Measurements from ENCODE around the gene KCNH1. TPM values are rescaled to one million over a fixed set of nuclear protein-coding genes. Genes with fewer than 3 reads are reported as not detected.

KCNH1 gene
- total RNA-seq, 2 donors from 2014 or later = 0.32 to 0.33 TPM

DNA sequence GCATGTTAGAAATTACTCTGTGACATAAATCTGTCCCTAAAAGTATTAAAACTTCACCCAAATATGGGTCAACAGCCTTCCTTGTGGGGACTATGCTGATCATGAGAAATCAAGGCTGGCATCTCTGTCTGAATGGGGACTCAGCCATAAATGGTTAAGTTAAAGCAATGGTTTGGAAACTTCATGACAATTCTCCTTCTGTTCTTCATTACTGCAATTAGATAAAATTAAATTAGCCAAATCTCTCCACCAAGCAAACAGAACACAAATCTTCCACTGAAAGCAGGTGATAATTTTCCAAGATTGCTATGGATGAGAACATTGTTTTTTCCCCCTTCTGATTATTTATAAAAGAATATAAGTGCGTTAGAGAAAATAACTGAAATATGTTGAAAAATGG lies 346.1 kb downstream of the KCNH1 start:
- DNase-seq (ENCODE audit: low spot score) = no peak
- intact Hi-C loops (cut with DNase I) = no loop called here

- no peak for DNase-seq (ENCODE audit: low spot score)
- intact Hi-C loops (cut with DNase I) = no loop called here
Observed at GRCh38 chr1:210786546-210786945, 347.4 kb downstream of the KCNH1 start.

GRCh38 chr1:210783925-210784324 lies 350.0 kb downstream of the KCNH1 start:
- DNase-seq (ENCODE audit: low spot score) = no peak
- intact Hi-C loops (cut with DNase I) = no loop called here

DNA sequence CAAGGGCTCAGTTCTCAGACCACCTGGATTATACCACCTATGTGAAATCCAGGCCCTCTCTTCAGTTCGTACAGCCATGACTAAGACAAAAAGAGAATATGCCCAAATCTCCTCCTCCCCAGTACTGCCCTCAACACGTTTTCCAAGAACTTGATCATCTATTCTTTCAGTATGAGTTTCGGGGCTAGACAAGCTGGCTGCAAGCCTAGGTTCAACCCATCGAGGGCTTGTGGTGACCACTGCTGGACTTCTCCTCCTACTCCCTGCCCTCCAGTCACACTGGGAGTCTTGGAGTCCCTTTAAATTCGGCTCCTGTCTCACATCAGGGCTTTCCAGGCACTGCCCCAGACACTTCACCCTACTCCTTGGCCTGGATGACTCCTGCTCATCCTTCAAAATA lies 352.3 kb downstream of the KCNH1 start:
- intact Hi-C loops (cut with DNase I) = no loop called here
- no peak for DNase-seq (ENCODE audit: low spot score)

DNA sequence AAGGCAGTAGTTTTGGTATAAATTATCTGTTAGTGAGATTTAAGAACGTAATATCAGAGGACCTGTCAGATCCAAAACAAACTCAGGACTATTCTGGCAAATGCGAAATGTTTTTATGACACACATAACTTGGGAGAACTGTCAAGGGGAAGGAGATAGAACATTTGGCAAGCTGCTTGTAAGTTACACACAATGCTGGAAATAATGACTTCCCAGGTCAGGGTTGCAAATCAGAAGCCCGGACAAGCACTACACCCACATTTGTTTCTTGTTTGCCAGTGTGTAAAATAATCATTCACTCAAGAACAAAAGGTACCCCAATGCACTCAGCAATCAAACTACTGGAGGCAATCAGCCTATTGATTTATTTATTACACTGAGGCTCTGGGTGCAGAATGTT lies 354.7 kb downstream of the KCNH1 start:
- no peak for DNase-seq (ENCODE audit: low spot score)
- intact Hi-C loops (cut with DNase I) = no loop called here

GRCh38 chr1:210777914-210778313 lies 356.0 kb downstream of the KCNH1 start:
- DNase-seq (ENCODE audit: low spot score) = no peak
- intact Hi-C loops (cut with DNase I) = no loop called here

DNA sequence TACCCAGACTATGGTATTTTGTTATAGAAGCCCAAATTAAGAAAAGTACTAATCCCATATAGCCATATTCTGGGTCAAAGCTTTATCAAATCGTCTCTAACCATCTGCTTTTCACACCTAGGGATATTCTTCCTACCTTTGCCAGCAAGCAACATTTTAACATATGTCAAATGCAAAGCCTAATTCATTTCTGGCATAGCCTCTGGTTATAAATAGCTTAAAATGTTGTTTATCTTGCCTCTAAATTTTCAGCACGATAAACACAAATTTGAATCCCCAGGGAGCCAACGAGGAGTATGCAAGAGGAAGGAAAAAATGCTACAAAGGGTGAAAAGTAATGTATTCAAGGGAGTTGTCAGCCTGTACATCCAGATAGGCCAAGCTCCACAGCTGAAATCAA lies 357.2 kb downstream of the KCNH1 start:
- intact Hi-C loops (cut with DNase I) = no loop called here
- no peak for DNase-seq (ENCODE audit: low spot score)

DNA sequence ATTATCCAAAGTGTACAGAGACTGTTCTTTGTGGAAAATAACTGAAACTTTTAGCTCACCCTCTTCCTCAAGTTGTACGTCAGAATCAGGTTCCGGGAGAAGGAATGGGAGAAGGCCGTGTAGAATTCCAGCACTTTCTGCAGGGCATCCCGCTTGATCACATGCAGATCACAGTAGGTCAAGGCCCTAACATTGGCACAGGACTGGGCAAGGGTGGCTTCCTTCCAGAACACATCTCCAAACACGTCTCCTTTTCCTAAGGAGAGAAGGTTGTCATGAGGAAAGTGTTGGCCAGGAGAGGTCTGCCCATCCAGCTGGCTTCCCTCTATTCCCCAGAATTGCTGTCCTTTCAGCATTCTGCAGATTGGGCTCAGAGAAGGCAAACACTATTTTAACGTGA lies 358.7 kb downstream of the KCNH1 start:
- no peak for DNase-seq (ENCODE audit: low spot score)
- intact Hi-C loops (cut with DNase I) = no loop called here

- intact Hi-C loops (cut with DNase I) = no loop called here
- no peak for DNase-seq (ENCODE audit: low spot score)
Observed at GRCh38 chr1:210773450-210773849, 360.5 kb downstream of the KCNH1 start.

- no peak for DNase-seq (ENCODE audit: low spot score)
Observed at GRCh38 chr1:210771131-210771530, 362.8 kb downstream of the KCNH1 start.

DNA sequence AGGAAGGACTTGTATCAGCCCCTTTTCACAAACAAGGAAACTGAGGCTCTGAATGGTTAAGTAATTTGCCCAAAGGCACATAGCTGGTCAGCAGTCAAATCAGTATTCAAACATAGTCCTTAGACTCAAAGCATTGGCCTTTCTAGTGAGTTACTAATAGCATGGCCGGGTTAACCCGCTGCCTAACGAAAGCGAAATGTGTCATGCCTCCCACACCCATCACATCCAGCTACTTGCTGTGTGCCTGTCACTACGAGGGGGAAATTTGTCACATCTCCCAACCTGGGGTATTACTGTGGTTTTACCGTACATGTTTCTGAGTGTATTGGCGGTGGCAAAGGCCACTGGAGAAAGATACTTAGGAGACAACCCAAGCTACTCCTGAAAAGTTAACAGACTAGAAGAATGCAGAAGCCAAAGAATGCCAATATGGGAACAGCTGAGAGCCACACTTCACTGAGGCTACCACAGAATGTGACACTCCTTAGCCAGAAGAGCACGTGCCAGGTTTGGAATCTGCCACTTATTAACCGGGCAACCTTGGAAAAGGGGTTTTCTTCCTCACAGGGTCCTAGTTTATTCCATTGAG lies 363.5 kb downstream of the KCNH1 start:
- no peak for DNase-seq (ENCODE audit: low spot score)
- intact Hi-C loops (cut with DNase I) = no loop called here

More at GRCh38 chr1:210771131-210771530, 362.8 kb downstream of the KCNH1 start:
- intact Hi-C loops (cut with DNase I) = no loop called here

DNA sequence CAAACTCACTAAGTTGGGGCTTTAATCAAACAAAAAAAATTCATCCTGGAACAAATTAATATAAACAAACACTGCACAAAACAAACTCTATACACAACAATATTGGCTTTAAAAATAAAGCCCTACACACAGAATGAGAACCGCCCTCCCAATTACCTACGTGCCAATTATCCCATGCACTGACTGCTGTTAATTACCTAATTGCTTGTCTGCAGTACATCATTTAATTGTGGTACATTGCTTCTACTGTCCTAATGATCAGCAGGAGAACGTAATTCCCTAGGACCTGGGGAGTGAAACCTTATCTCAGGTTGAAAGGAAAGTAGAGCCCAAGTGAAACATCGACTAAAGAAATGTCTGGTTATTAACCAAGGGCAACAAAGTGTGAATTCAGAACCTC lies 364.5 kb downstream of the KCNH1 start:
- intact Hi-C loops (cut with DNase I) = no loop called here
- no peak for DNase-seq (ENCODE audit: low spot score)

- intact Hi-C loops (cut with DNase I) = no loop called here
Observed at GRCh38 chr1:210764536-210764935, 369.4 kb downstream of the KCNH1 start.

GRCh38 chr1:210758761-210759160 lies 375.2 kb downstream of the KCNH1 start:
- no peak for DNase-seq (ENCODE audit: low spot score)
- intact Hi-C loops (cut with DNase I) = no loop called here

More at GRCh38 chr1:210764536-210764935, 369.4 kb downstream of the KCNH1 start:
- no peak for DNase-seq (ENCODE audit: low spot score)

DNA sequence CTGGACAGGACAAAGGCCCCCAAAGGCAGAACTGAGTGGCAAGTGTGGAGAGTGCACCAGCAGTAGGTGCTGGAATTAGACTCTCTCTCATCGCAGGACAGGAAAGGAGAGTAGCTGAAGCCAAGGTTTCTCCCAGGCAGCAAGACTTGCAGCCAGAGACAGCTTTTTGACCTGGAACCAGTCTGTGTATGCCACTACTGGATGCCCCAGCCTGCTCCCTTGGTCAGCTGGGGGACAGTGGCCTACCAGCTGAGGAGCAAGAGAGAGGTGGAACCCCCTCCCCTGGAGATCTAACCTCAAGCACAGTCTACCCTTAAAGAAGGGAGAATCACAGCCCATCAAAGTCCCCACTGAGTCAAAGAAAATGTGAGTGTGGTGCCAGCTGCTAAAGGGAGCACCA lies 375.7 kb downstream of the KCNH1 start:
- intact Hi-C loops (cut with DNase I) = no loop called here
- DNase-seq (ENCODE audit: low spot score) = no peak

- DNase-seq (ENCODE audit: low spot score) = no peak
- intact Hi-C loops (cut with DNase I) = no loop called here
Observed at GRCh38 chr1:210757677-210758076, 376.3 kb downstream of the KCNH1 start.

DNA sequence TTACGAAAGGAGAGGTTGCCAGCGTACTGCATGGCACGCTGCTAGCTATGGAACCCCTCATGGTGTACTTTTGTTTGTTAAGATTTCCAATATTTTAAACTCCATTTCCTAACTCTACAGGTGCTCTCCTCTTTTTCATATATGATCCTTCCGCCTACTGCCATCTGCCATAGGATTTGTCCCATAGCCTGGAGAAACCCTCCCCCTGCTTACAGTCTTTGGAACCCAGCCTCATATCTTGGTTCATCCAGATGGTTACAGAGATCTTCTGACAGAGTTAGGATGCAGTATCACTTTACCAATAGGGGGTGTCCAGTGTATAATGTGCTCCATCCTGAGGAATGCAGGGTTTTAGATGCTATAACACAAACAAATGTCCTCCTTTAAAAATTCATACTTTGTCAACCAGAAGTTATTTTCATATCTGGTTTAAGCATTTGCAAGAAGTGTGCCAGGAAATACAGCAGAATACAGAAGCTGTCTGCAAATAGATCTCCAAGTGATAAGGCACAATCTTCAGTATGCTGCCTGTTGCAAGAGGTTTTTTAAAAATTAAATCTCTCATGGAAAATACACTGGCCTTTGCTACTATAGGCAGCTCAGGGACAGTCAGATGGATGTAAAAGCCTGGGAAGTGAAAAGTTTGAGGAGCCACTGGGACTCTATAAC lies 377.8 kb downstream of the KCNH1 start:
- intact Hi-C loops (cut with DNase I) = no loop called here
- no peak for DNase-seq (ENCODE audit: low spot score)

- DNase-seq (ENCODE audit: low spot score) = no peak
- intact Hi-C loops (cut with DNase I) = no loop called here
Observed at GRCh38 chr1:210754878-210755665, 378.9 kb downstream of the KCNH1 start.

DNA sequence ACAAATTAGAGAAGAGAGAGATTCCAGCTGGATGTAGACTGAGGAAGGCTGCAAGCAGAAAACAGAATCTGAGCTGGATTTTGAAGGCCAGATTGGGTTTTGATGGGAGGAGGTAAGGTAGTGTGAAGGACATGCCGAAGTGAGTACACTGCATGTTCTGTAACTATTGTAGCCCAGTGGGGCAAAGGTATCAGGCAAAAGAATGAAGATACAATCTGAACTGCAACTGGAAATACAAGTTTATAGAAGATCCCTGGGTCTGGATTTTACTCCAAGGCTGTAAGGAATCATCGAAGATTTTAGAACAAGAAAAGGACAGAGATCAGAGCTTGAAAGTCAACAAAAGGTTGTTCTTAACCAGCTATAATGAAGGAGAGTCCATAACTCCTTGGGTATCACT lies 382.0 kb downstream of the KCNH1 start:
- no peak for DNase-seq (ENCODE audit: low spot score)
- intact Hi-C loops (cut with DNase I) = no loop called here

GRCh38 chr1:210750468-210750867 lies 383.5 kb downstream of the KCNH1 start:
- intact Hi-C loops (cut with DNase I) = no loop called here
- DNase-seq (ENCODE audit: low spot score) = no peak

DNA sequence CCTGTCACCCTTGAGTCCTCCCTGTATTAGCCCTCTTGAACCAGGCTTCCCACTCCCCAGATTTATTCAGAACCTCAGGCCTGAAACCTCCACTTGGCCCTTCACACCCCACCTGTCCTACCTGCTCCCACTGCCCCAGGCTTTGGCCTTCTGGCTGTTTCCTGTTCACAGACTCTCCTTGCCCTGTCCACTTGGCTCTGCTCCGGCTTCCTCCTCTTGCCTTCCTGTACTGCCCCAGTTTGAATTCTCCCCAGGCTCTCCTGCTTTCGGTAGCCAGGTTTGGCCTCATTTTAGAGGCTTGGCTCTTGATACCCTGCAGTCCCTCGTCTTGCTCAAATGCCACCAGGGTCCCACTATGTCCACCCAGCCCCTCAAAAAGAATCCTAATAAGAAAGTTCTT lies 385.2 kb downstream of the KCNH1 start:
- no peak for DNase-seq (ENCODE audit: low spot score)
- intact Hi-C loops (cut with DNase I) = no loop called here
